HepG2 (cell line): ENCODE data around the gene PLIN4. TPM values are rescaled to one million over a fixed set of nuclear protein-coding genes. Genes with fewer than 3 reads are reported as not detected.
A peak's percentile ranks its signal among the peaks of the same experiment; 100 is the strongest.

Source experiments
- AKNA ChIP-seq: sonication (generic); formaldehyde crosslinking; IDR thresholded peaks from 2 replicates; pipeline ENCODE4 v1.4.0; 2020; ENCODE audit warnings: missing genetic modification reagents, borderline replicate concordance
- CHCHD3 ChIP-seq: sonication (generic); formaldehyde crosslinking; IDR thresholded peaks from 2 replicates; pipeline ENCODE4 v1.8.0; 2022; ENCODE audit warnings: mild to moderate bottlenecking, missing genetic modification reagents, moderate library complexity
- FOSL2 ChIP-seq: sonication (generic); formaldehyde crosslinking; IDR thresholded peaks from 2 replicates; pipeline ENCODE4 v1.4.0; 2020; ENCODE audit warnings: missing genetic modification reagents
- GABPA ChIP-seq, 2 experiments: IDR thresholded peaks; 2 replicates each; pipeline ENCODE4 v1.6.1; 2011 to 2016; ENCODE audit warnings: low read depth in 2 of 2, low read length in 1 of 2, missing biosample characterization in 1 of 2, missing genetic modification characterization in 1 of 2
- REPIN1 ChIP-seq: sonication (generic); formaldehyde crosslinking; IDR thresholded peaks from 2 replicates; pipeline ENCODE4 v1.8.0; 2022; ENCODE audit warnings: missing genetic modification reagents, low read depth, mild to moderate bottlenecking, borderline replicate concordance
- RXRA ChIP-seq: sonication (generic); formaldehyde crosslinking; IDR thresholded peaks from 2 replicates; pipeline ENCODE4 v1.5.1; 2020; ENCODE audit warnings: missing genetic modification reagents
- SAP130 ChIP-seq: IDR thresholded peaks from 2 replicates; pipeline ENCODE4 v1.6.1; 2016; ENCODE audit warnings: low read depth
- SNAPC4 ChIP-seq: sonication (generic); formaldehyde crosslinking; IDR thresholded peaks from 2 replicates; pipeline ENCODE4 v1.4.0; 2020; ENCODE audit warnings: mild to moderate bottlenecking, missing genetic modification reagents
- SOX5 ChIP-seq: IDR thresholded peaks from 2 replicates; pipeline ENCODE4 v1.6.1; 2016; ENCODE audit warnings: borderline replicate concordance
- SRSF4 ChIP-seq: fragments of 200-400 bp; formaldehyde crosslinking; IDR thresholded peaks from one replicate; pipeline ENCODE4 v1.6.1; 2018; ENCODE audit warnings: mild to moderate bottlenecking, low read depth, low read length, moderate library complexity; ENCODE audit not compliant: poor library complexity, severe bottlenecking
- TBL1XR1 ChIP-seq: fragments of 150-350 bp; IDR thresholded peaks from 2 replicates; pipeline ENCODE4 v1.6.1; 2014; ENCODE audit warnings: borderline replicate concordance, low read length; ENCODE audit not compliant: partially characterized antibody
- TFDP1 ChIP-seq: IDR thresholded peaks from 2 replicates; pipeline ENCODE4 v1.6.1; 2016; ENCODE audit warnings: missing compliant biosample characterization, missing genetic modification reagents, borderline replicate concordance
- TMF1 ChIP-seq: sonication (generic); formaldehyde crosslinking; IDR thresholded peaks from 2 replicates; pipeline ENCODE4 v1.8.1; 2022; ENCODE audit warnings: low read depth, missing genetic modification reagents
- ZBTB26 ChIP-seq: IDR thresholded peaks from 2 replicates; pipeline ENCODE4 v1.6.1; 2016; ENCODE audit warnings: missing compliant biosample characterization, missing genetic modification reagents, borderline replicate concordance
- ZEB1 ChIP-seq: IDR thresholded peaks from 2 replicates; pipeline ENCODE4 v1.6.1; 2012; ENCODE audit warnings: mild to moderate bottlenecking, low read depth, inconsistent platforms; ENCODE audit not compliant: insufficient replicate concordance
- ZNF619 ChIP-seq: sonication (generic); formaldehyde crosslinking; IDR thresholded peaks from 2 replicates; pipeline ENCODE4 v1.4.0; 2020; ENCODE audit warnings: mild to moderate bottlenecking, missing genetic modification reagents
- polyA plus RNA-seq, 8 experiments: library from polyadenylated mRNA; depleted of rRNA in 3 of 8; stranded (reverse) in 7 of 8; unstranded in 1 of 8; fragments of >200 nt; fragmentation: Illumina TruSeq in 4 of 8; extraction: Trizol in 4 of 8; gene quantifications; 2 replicates each; pipeline versions ENCODE4 v1.2.1 to v1.2.3, GENCODE V29; 2011 to 2016; ENCODE audit warnings: low read depth in 4 of 8, missing spikeins in 1 of 8, mixed read lengths in 1 of 8; ENCODE audit not compliant: insufficient read depth in 1 of 8
- total RNA-seq, 5 experiments: library from RNA; depleted of rRNA; stranded (reverse); fragments of >200 nt; fragmentation: Illumina TruSeq; extraction: Trizol; gene quantifications; 2 replicates each; pipeline ENCODE4 v1.2.3, GENCODE V29; 2016; ENCODE audit warnings: low read depth in 1 of 5

PLIN4 gene
- total and polyA plus RNA-seq, 2 of the 13 experiments (the other 11 are each of a cell fraction or from before 2014, with no cell fraction given): 1.1 to 1.3 TPM

GRCh38 chr19:4523306-4524110 lies 5.2 kb upstream of the PLIN4 start (continued):
- TF ChIP-seq AKNA (CRISPR knock-in tag) (no peak), ZNF619 (CRISPR knock-in tag) (no peak), CHCHD3 (CRISPR knock-in tag) (no peak), SAP130 (CRISPR knock-in tag) (peak; percentile 53; the same call in 1 of the 2 replicates), GABPA (IDR thresholded peaks at IDR 0.05; ENCODE audit: low read depth, low read length) (no peak), GABPA (CRISPR knock-in tag; IDR thresholded peaks at IDR 0.05; ENCODE audit: low read depth) (peak; percentile 27; the same call in 1 of the 2 replicates), RXRA (CRISPR knock-in tag) (peak; percentile 90), TFDP1 (CRISPR knock-in tag) (no peak), ZEB1 (no peak), FOSL2 (CRISPR knock-in tag) (peak; percentile 30; the same call in 1 of the 2 replicates), ZBTB26 (CRISPR knock-in tag) (no peak), SNAPC4 (no peak), SOX5 (CRISPR knock-in tag) (0 out of 2 replicates have a peak, but pooled peaks have one; percentile 45), TBL1XR1 (peak; percentile 60), REPIN1 (no peak), SRSF4 (no peak), TMF1 (CRISPR knock-in tag) (no peak)
